Measurements from ENCODE around the gene TSPAN32.

Gene TSPAN32

GRCh38 chr11:2311353-2312133 is 9.7 kb downstream of the TSPAN32 start:
- Mint-ChIP-seq H3K36me3 (ENCODE audit: low read depth) (no peaks in the 10 kb centered on the region), H3K4me3 (no peak overlapping the region), H3K27ac (peak overlapping the region; percentile 63 to 80 (median 78)), H3K27me3 (ENCODE audit: low read depth) (peaks cover 3% of the 10 kb centered on the region), H3K9me3 (no peaks in the 10 kb centered on the region), H3K4me1 (peaks cover 15% of the 10 kb centered on the region)
- TF ChIP-seq, protein P1, sequence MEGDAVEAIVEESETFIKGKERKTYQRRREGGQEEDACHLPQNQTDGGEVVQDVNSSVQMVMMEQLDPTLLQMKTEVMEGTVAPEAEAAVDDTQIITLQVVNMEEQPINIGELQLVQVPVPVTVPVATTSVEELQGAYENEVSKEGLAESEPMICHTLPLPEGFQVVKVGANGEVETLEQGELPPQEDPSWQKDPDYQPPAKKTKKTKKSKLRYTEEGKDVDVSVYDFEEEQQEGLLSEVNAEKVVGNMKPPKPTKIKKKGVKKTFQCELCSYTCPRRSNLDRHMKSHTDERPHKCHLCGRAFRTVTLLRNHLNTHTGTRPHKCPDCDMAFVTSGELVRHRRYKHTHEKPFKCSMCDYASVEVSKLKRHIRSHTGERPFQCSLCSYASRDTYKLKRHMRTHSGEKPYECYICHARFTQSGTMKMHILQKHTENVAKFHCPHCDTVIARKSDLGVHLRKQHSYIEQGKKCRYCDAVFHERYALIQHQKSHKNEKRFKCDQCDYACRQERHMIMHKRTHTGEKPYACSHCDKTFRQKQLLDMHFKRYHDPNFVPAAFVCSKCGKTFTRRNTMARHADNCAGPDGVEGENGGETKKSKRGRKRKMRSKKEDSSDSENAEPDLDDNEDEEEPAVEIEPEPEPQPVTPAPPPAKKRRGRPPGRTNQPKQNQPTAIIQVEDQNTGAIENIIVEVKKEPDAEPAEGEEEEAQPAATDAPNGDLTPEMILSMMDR (IDR thresholded peaks at IDR 0.05; ENCODE audit: unreplicated experiment in 3 of 3), result no peak

GRCh38 chr11:2312232-2313042 is 10.6 kb downstream of the TSPAN32 start:
- Mint-ChIP-seq H3K9me3 (no peaks in the 10 kb centered on the region), H3K27ac (peak overlapping the region in 2 of 3 experiments; percentile 71 to 80), H3K4me3 (no peak overlapping the region), H3K4me1 (peaks cover 17% of the 10 kb centered on the region), H3K36me3 (ENCODE audit: low read depth) (no peaks in the 10 kb centered on the region), H3K27me3 (ENCODE audit: low read depth) (peaks cover 3% of the 10 kb centered on the region)
- TF ChIP-seq, protein P1 (IDR thresholded peaks at IDR 0.05; ENCODE audit: unreplicated experiment in 3 of 3), result no peak

DNA sequence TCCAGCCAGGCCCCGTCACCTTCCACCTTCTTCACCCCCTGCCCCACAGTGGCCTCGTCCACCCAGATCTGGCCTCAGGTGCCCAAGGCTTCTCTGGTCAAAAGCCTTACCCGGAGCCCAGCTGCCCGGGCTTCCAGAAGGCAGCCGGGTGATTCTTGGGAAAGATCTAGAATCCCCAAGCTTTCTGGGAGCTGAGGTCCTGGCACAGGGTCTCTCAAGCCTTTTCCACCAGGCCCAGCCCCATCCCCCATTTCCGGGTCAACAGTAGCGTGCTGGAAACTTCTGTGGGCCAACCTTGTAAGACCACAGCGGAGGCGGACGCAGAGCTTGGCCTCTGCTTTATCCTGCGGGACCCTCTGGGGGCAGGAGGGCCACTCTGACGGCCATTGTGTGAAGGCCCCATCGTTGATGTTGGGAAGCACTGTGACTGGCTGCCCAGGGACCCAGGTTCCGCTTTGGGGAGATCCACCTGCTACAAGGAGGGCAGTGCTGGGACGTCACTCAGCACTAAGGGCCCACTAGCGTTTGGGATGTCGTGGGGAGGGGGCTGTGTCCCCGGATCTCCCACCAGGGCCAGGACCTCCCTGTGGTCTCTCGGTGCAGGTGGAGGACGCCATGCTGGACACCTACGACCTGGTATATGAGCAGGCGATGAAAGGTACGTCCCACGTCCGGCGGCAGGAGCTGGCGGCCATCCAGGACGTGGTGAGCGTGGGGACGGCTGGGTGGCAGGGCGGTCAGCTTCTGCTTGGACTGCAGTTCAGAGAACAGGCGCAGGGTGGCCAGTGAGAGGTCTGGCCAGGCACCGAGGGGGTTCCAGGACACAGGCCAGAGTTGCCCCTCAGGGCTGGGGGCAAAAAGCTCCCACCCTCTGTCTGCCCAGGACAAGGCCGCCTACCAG is 11.5 kb downstream of the TSPAN32 start:
- no peaks in the 10 kb centered on the region for H3K27me3 Mint-ChIP-seq (ENCODE audit: low read depth)
- H3K9me3 Mint-ChIP-seq, result peaks cover 3% of the 10 kb centered on the region
- peaks cover 13% of the 10 kb centered on the region for H3K4me1 Mint-ChIP-seq
- TF ChIP-seq, protein P1 (IDR thresholded peaks at IDR 0.05; ENCODE audit: unreplicated experiment in 3 of 3), result no peak
- peak overlapping the region in 2 of 3 experiments; percentile 51 to 73 for H3K27ac Mint-ChIP-seq
- no peak overlapping the region for H3K4me3 Mint-ChIP-seq
- no peaks in the 10 kb centered on the region for H3K36me3 Mint-ChIP-seq (ENCODE audit: low read depth)

DNA sequence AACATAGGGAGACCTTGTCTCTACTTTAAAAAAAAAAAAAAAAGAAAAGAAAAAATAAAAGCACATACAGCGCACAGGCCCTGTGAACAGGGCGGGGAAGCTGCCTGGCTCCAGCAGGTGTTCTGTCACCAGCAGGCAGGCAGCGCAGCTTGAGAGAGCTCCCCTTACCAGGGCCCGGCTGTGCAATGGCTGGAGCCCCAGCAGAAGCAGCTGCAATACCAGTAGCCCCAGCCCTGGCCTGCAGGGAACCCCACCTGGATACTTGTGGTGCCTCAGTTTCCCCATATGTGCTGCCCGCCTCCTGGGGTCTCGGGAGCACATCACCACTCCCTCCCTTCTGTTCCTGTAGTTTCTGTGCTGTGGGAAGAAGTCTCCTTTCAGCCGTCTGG is 12.3 kb downstream of the TSPAN32 start:
- peaks cover 13% of the 10 kb centered on the region for H3K4me1 Mint-ChIP-seq
- no peak overlapping the region for H3K4me3 Mint-ChIP-seq
- H3K9me3 Mint-ChIP-seq, result peaks cover 3% of the 10 kb centered on the region
- TF ChIP-seq, protein P1 (IDR thresholded peaks at IDR 0.05; ENCODE audit: unreplicated experiment in 3 of 3), result no peak
- no peaks in the 10 kb centered on the region for H3K27me3 Mint-ChIP-seq (ENCODE audit: low read depth)
- no peaks in the 10 kb centered on the region for H3K36me3 Mint-ChIP-seq (ENCODE audit: low read depth)
- H3K27ac Mint-ChIP-seq, result peak overlapping the region in 2 of 3 experiments; percentile 97

DNA sequence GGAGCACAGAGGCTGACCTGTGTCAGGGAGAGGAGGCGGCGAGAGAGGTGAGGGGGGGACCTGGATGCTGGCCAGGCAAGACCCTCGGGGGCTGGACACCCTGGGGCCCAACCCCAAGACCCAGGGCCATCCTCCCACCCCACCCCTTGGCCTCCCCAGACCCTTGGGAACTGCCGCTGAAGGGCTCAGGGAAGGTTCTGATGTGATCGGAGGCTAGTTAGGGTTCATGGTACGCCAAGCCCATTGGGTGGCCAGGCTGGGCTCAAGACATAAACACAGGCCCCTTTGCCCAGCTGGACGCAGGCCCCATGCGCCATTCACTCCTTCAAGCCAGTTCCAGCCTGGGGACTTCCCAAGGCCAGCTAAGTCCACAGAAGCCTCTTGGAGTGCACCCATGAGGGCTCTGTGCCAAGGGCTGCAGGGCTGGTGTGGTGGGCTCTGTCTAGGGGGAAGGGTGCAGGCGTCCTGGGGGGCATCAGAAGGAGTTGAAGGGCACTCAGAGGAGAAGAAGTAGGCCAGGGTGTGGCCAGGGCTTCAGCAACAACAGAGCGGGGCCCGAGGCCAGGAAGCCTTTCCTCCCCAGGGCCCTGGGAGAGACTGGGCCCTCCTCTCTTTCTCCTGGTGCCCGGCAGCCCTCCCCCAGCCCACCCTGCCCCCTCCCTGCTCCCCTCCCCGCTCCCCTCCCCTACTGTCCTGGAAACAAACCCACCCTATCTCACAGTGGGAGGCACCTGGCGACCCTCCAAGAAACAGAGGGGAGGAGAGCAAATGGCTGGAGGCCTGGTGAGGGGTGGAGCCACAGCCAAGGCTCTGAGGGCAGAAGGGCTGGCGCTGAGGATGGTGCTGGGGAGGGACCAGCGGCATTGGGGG is 12.9 kb downstream of the TSPAN32 start:
- Mint-ChIP-seq H3K27me3 (ENCODE audit: low read depth) (no peaks in the 10 kb centered on the region), H3K9me3 (peaks cover 3% of the 10 kb centered on the region), H3K36me3 (ENCODE audit: low read depth) (no peaks in the 10 kb centered on the region), H3K27ac (peak overlapping the region; percentile 86 to 97 (median 97)), H3K4me1 (peaks cover 13% of the 10 kb centered on the region), H3K4me3 (no peak overlapping the region)
- TF ChIP-seq, protein P1 (IDR thresholded peaks at IDR 0.05; ENCODE audit: unreplicated experiment in 3 of 3), result no peak

Measured in nephron (organoid).